Sigmoid colon (tissue), 7 donors: Measurements from ENCODE around the gene PRLHR. TPM values are rescaled to one million over a fixed set of nuclear protein-coding genes. Genes with fewer than 3 reads are reported as not detected.

Experiments used
- DNase-seq: peaks from one replicate; pipeline ENCODE4 v3.0.0-alpha.2; 2019
- H3K27ac ChIP-seq, 4 donors: fragments of 200-600 bp; sonication (generic); one replicate each; pipeline ENCODE4 v1.5.1; 2016 to 2019; ENCODE audit warnings: mild to moderate bottlenecking in 1 of 4
- H3K27me3 ChIP-seq, 3 donors: fragments of 200-600 bp; sonication (generic); one replicate each; pipeline ENCODE4 v1.5.1; 2019; ENCODE audit warnings: mild to moderate bottlenecking in 1 of 3
- H3K36me3 ChIP-seq, 4 donors: fragments of 200-600 bp; sonication (generic); one replicate each; pipeline ENCODE4 v1.5.1; 2016 to 2019
- H3K4me1 ChIP-seq, 4 donors: fragments of 200-600 bp; sonication (generic); one replicate each; pipeline ENCODE4 v1.5.1; 2017 to 2019
- H3K4me3 ChIP-seq, 4 donors: fragments of 200-600 bp; sonication (generic); one replicate each; pipeline ENCODE4 v1.5.1; 2017 to 2019; ENCODE audit warnings: mild to moderate bottlenecking in 2 of 4, moderate library complexity in 1 of 4
- H3K9me3 ChIP-seq, 4 donors: fragments of 200-600 bp in 3 of 4; sonication (generic) in 3 of 4; one replicate each; pipeline versions ENCODE4 v1.5.1 to v1.6.1; 2013 to 2019
- EP300 ChIP-seq, 4 donors: sonication (generic); formaldehyde crosslinking; IDR thresholded peaks; one replicate each; pipeline ENCODE4 v1.6.1; 2017; ENCODE audit warnings: antibody characterized with exemption in 4 of 4
- POLR2A ChIP-seq, 2 donors: fragments of 450-650 bp; IDR thresholded peaks; one replicate each; pipeline ENCODE4 v1.6.1; 2016; ENCODE audit warnings: antibody characterized with exemption in 2 of 2, mild to moderate bottlenecking in 2 of 2, moderate library complexity in 2 of 2
- POLR2AphosphoS5 ChIP-seq, 4 donors: sonication (generic); formaldehyde crosslinking; IDR thresholded peaks; one replicate each; pipeline ENCODE4 v1.6.1; 2017; ENCODE audit warnings: antibody characterized with exemption in 4 of 4
- WGBS, 2 donors: extraction: QIAGEN DNeasy Blood & Tissue Kit; methylation state at CpG; one replicate each; pipeline ENCODE4 v1.1.7; 2013; 5-methylcytosine and 5-hydroxymethylcytosine counted together
- intact Hi-C: fragments of 100-400 bp; cut with DNase I; formaldehyde crosslinking; loops from one replicate; pipeline ENCODE4 v1.15.1; 2023
- polyA plus RNA-seq, 3 donors: library from polyadenylated mRNA; stranded (reverse); fragments of 200-250 nt; gene quantifications; one replicate each; pipeline ENCODE4 v1.2.3, GENCODE V29; 2013
- total RNA-seq, 4 donors: library from RNA; depleted of rRNA; stranded (reverse); fragments of >200 nt; gene quantifications; one replicate each; pipeline ENCODE4 v1.1.0, GENCODE V29; 2016
- TF ChIP-seq, protein P1 (sequence below), 4 experiments: fragments of 450-650 bp in 3 of 4; fragments of 200-600 bp in 1 of 4; IDR thresholded peaks; one replicate each; pipeline ENCODE4 v1.5.1; 2016 to 2019; ENCODE audit warnings: antibody characterized with exemption in 4 of 4, mild to moderate bottlenecking in 3 of 4, moderate library complexity in 2 of 4
- donor health status: healthy with polysubstance abuse.
- donor health status: Bipolar disorder and iron deficiency.
- donor health status: healthy.

The PRLHR gene
- total and polyA plus RNA-seq, 7 donors = under 0.01 to 0.49 TPM; not detected in 5

DNA sequence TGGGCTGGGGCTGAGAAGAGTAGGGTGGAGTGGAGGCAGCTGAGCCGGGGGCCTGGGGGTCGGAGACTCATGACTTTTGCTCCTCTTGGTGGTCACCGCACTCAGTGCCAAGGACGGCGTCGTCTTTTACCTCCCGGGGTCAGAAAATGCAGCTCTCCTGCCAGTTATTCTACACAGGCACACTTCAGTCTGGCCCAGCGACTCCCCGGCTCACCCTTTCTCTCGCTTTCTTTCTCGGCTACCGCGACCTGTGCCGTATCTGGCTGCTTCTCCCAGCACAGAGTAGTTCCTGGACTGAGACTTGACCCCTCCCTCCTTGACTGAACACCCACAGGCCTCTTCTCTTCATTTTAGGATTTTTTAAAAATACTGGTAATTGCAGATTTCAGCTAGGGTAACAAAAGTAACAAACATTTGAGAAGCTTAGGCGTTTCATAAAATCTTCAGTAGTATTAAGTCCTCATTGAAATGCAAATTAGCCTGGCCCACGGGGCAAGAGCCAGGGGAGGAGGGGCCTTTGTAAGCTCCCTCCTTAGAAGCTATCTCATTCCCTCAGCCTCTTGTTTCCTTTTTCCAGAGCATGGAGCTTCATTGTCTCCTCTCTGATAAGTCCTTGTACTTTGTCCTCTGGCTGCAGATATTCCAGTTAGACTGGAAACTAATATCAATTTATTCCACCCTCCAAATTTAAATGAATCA, 1.1 kb upstream of the PRLHR start:
- DNase-seq = no peak
- Histone ChIP-seq H3K9me3 (no peaks in the 10 kb centered on the region), H3K27ac (no peak overlapping the region), H3K4me1 (peaks cover 0 to 9% (median 4%) of the 10 kb centered on the region in 4 donors), H3K27me3 (peaks cover 25 to 70% (median 30%) of the 10 kb centered on the region in 3 donors), H3K4me3 (no peak overlapping the region), H3K36me3 (no peaks in the 10 kb centered on the region)
- TF ChIP-seq POLR2A (IDR thresholded peaks at IDR 0.05) (no peak), EP300 (IDR thresholded peaks at IDR 0.05) (no peak), POLR2AphosphoS5 (IDR thresholded peaks at IDR 0.05) (no peak)
- TF ChIP-seq, protein P1, sequence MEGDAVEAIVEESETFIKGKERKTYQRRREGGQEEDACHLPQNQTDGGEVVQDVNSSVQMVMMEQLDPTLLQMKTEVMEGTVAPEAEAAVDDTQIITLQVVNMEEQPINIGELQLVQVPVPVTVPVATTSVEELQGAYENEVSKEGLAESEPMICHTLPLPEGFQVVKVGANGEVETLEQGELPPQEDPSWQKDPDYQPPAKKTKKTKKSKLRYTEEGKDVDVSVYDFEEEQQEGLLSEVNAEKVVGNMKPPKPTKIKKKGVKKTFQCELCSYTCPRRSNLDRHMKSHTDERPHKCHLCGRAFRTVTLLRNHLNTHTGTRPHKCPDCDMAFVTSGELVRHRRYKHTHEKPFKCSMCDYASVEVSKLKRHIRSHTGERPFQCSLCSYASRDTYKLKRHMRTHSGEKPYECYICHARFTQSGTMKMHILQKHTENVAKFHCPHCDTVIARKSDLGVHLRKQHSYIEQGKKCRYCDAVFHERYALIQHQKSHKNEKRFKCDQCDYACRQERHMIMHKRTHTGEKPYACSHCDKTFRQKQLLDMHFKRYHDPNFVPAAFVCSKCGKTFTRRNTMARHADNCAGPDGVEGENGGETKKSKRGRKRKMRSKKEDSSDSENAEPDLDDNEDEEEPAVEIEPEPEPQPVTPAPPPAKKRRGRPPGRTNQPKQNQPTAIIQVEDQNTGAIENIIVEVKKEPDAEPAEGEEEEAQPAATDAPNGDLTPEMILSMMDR (IDR thresholded peaks at IDR 0.05) = no peak
- intact Hi-C loops = no loop called here
- 8 to 15% methylated on average over 16 of the region's 16 CpGs for WGBS, 2 donors

DNA sequence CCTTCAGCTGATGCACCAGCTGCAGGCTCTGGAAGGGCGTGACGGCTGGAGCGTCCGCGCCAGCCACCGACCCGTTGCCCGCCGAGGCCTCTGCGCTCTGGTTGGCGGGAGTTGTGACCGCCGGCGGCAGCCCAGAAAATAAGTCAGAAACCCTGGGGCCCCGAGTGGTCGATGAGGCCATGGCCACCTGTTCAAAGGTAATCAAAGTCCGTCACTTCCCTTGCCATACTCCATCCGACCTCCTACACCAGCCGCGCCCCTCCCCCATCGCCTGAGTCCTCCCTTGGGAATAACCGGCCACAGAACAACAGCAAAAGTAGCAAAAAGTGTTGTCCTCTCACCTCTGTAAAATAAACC, 406 bp downstream of the PRLHR start:
- TF ChIP-seq, protein P1 (IDR thresholded peaks at IDR 0.05) = no peak
- TF ChIP-seq POLR2A (IDR thresholded peaks at IDR 0.05) (no peak), POLR2AphosphoS5 (IDR thresholded peaks at IDR 0.05) (no peak), EP300 (IDR thresholded peaks at IDR 0.05) (no peak)
- H3K36me3 ChIP-seq = no peaks in the 10 kb centered on the region
- H3K4me1 ChIP-seq = peaks cover 0 to 15% (median 6%) of the 10 kb centered on the region in 4 donors
- H3K27ac ChIP-seq = no peak overlapping the region
- peaks cover 25 to 57% (median 30%) of the 10 kb centered on the region in 3 donors for H3K27me3 ChIP-seq
- intact Hi-C loops = no loop called here
- DNase-seq = no peak
- H3K9me3 ChIP-seq = no peaks in the 10 kb centered on the region
- H3K4me3 ChIP-seq = no peak overlapping the region
- 23 to 47% methylated on average over 22 of the region's 22 CpGs for WGBS, 2 donors

DNA sequence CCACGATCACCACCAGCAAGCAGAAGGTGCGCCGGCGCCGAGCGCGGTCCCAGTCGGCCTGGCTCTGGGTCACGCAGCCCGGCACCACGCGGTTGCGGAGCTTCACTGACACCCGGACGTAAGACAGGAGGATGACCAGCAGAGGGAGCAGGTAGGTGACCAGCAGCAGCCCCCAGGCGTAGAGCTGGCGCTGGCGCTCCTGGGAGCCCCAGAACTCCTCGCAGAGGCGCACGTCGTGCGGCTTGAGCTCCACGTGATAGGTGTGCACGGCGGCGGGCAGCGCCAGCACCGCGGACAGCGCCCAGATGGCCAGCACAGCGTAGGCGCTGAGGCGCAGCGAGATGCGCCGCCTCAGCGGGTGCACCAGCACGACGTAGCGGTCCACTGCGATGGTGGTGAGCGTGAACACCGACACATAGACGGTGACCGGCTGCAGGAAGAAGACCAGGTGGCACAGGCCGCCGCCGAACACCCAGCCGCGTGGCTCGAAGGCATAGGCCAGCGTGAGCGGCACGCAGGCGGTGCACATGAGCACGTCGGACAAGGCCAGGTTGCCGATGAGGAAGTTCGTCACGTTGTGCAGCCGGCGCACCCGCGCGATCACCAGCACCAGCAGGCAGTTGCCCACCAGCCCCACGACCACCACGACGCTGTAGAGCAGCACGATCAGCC, 920 bp downstream of the PRLHR start:
- H3K9me3 ChIP-seq = no peaks in the 10 kb centered on the region
- peaks cover 0 to 15% (median 6%) of the 10 kb centered on the region in 4 donors for H3K4me1 ChIP-seq
- TF ChIP-seq, protein P1 (IDR thresholded peaks at IDR 0.05) = no peak
- TF ChIP-seq POLR2AphosphoS5 (IDR thresholded peaks at IDR 0.05) (no peak), POLR2A (IDR thresholded peaks at IDR 0.05) (no peak), EP300 (IDR thresholded peaks at IDR 0.05) (no peak)
- intact Hi-C loops = no loop called here
- no peak for DNase-seq
- peaks cover 25 to 57% (median 30%) of the 10 kb centered on the region in 3 donors for H3K27me3 ChIP-seq
- 18 to 51% methylated on average over 70 of the region's 70 CpGs for WGBS, 2 donors
- H3K27ac ChIP-seq = no peak overlapping the region
- no peak overlapping the region for H3K4me3 ChIP-seq
- no peaks in the 10 kb centered on the region for H3K36me3 ChIP-seq

DNA sequence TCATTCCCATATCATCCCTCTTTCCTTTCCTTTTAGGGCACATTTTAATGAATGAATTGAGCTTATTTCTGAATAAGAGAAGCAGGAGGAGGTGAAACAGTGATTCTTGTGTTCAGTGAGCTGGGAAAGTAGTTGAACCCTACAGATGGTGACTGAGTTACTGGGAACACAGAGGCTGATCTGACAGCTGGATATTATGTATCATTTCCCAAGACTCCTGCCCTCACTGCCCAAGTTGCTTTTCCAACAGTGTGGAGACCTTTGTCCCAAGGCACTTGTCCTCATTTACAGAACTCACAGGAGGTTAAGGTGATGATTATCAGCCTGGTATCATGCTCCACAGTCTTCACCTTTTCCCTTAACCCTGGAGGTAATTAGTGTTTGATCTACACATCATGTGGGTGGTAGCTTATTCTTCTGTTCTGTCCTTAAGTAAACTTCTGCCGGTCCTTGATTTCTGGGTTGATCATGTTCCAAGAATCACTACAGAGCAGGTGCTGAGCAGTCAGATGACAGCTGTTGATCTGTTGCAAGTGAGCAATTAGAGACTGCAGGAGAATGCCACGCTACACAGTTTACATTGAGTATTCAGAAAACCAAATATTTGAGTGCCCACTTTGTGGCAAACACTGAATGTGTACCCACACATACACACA, 2.6 kb downstream of the PRLHR start:
- no peak overlapping the region for H3K27ac ChIP-seq
- 13 to 55% methylated on average over 2 of the region's 2 CpGs for WGBS, 2 donors

More for the DNA sequence above, 2.6 kb downstream of the PRLHR start:
- Histone ChIP-seq H3K4me3 (no peak overlapping the region), H3K9me3 (no peaks in the 10 kb centered on the region), H3K4me1 (peaks cover 0 to 15% (median 6%) of the 10 kb centered on the region in 4 donors), H3K36me3 (no peaks in the 10 kb centered on the region), H3K27me3 (peaks cover 25 to 56% (median 30%) of the 10 kb centered on the region in 3 donors)
- DNase-seq = no peak
- no peak for TF ChIP-seq POLR2A (IDR thresholded peaks at IDR 0.05)
- no peak for TF ChIP-seq POLR2AphosphoS5 (IDR thresholded peaks at IDR 0.05)
- TF ChIP-seq, protein P1 (IDR thresholded peaks at IDR 0.05) = no peak
- TF ChIP-seq EP300 (IDR thresholded peaks at IDR 0.05) = no peak
- intact Hi-C loops = no loop called here
